ENCODE results near the gene ARHGAP32.

DNA sequence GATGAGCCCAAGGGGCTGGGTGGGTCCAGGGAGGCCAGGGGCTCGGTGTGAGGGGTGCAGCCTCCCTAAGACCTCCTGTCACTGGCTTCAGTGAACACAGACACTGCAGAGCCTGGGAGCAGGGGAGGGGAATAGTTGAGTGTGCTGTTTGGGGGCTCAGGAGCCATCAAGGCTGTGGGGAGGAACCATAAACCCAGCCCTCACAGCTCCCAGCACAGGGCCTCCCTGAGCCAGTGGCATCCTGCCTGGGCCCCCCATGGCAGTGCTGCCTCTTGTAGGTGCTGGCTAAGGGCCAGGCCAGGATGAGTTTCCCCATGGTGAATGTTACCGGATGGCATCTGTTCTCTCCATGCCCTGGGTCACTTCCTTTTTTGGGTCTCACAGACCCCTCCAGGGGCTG, 275.4 kb downstream of the ARHGAP32 start:
- TF ChIP-seq POLR2A (IDR thresholded peaks at IDR 0.05): no peak
- TF ChIP-seq, protein P1, sequence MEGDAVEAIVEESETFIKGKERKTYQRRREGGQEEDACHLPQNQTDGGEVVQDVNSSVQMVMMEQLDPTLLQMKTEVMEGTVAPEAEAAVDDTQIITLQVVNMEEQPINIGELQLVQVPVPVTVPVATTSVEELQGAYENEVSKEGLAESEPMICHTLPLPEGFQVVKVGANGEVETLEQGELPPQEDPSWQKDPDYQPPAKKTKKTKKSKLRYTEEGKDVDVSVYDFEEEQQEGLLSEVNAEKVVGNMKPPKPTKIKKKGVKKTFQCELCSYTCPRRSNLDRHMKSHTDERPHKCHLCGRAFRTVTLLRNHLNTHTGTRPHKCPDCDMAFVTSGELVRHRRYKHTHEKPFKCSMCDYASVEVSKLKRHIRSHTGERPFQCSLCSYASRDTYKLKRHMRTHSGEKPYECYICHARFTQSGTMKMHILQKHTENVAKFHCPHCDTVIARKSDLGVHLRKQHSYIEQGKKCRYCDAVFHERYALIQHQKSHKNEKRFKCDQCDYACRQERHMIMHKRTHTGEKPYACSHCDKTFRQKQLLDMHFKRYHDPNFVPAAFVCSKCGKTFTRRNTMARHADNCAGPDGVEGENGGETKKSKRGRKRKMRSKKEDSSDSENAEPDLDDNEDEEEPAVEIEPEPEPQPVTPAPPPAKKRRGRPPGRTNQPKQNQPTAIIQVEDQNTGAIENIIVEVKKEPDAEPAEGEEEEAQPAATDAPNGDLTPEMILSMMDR (IDR thresholded peaks at IDR 0.05): no peak
